ENCODE measurements around the gene MARCKSL1.

MARCKSL1 gene

GRCh38 chr1:32336963-32337675 is 1.1 kb upstream of the MARCKSL1 start:
- CTCF ChIA-PET: interaction anchor here (1.1 to 2.8 kb wide), 4 partner anchors 10 to 121 kb away, joined by 6 to 15 read pairs (median 10); no protein-coding TSS in a partner anchor
- H3K4me3 ChIP-seq (ENCODE audit: low read depth, low read length): no peak overlapping the region
- DNase-seq (ENCODE audit: low read depth, low spot score): no peak
- no peak for TF ChIP-seq CTCF (IDR thresholded peaks at IDR 0.05; ENCODE audit: insufficient read depth, low read length, missing control alignments)
- POLR2A ChIA-PET: interaction anchor here (1.9 to 2.4 kb wide), 5 partner anchors 9 to 96 kb away, joined by 8 to 38 read pairs (median 19); no protein-coding TSS in a partner anchor

- peak overlapping the region; percentile 77 for H3K4me3 ChIP-seq (ENCODE audit: low read depth, low read length)
- ChIA-PET POLR2A (interaction anchor here (0.5 to 2.4 kb wide), 32 partner anchors 9 to 264 kb away, joined by 3 to 38 read pairs (median 5); partner anchors contain the start of genes BSDC1, CCDC28B, FAM167B and FAM229A), CTCF (interaction anchor here (0.9 to 2.8 kb wide), 7 partner anchors 9 to 121 kb away, joined by 3 to 15 read pairs (median 4); partner anchors contain the start of genes EIF3I and TMEM234)
- no peak for TF ChIP-seq CTCF (IDR thresholded peaks at IDR 0.05; ENCODE audit: insufficient read depth, low read length, missing control alignments)
- no peak for DNase-seq (ENCODE audit: low read depth, low spot score)
Measured at GRCh38 chr1:32336591-32336932, 529 bp upstream of the MARCKSL1 start.

- DNase-seq (ENCODE audit: low read depth, low spot score): no peak
- peak overlapping the region; percentile 77 for H3K4me3 ChIP-seq (ENCODE audit: low read depth, low read length)
- ChIA-PET POLR2A (interaction anchor here (0.6 to 2.4 kb wide), 30 partner anchors 8 to 263 kb away, joined by 3 to 38 read pairs (median 5); partner anchors contain the start of genes BSDC1, CCDC28B, FAM229A and HDAC1), CTCF (interaction anchor here (0.6 to 2.8 kb wide), 5 partner anchors 11 to 153 kb away, joined by 3 to 15 read pairs (median 4); partner anchors contain the start of genes EIF3I and TMEM234)
- no peak for TF ChIP-seq CTCF (IDR thresholded peaks at IDR 0.05; ENCODE audit: insufficient read depth, low read length, missing control alignments)
Measured at GRCh38 chr1:32335535-32335789, 571 bp downstream of the MARCKSL1 start.

- CTCF ChIA-PET: interaction anchor here (0.6 to 2.8 kb wide), 3 partner anchors 113 to 152 kb away, joined by 3 to 15 read pairs (median 4); partner anchors contain the start of genes EIF3I and TMEM234
- no peak for DNase-seq (ENCODE audit: low read depth, low spot score)
- H3K4me3 ChIP-seq (ENCODE audit: low read depth, low read length): peak overlapping the region; percentile 77
- POLR2A ChIA-PET: interaction anchor here (0.6 to 2.4 kb wide), 15 partner anchors 11 to 119 kb away, joined by 3 to 38 read pairs (median 8); partner anchors contain the start of genes FAM229A, HDAC1 and TSSK3
- peak; percentile 78 for TF ChIP-seq CTCF (IDR thresholded peaks at IDR 0.05; ENCODE audit: insufficient read depth, low read length, missing control alignments)
Measured at GRCh38 chr1:32334864-32335534, 1.0 kb downstream of the MARCKSL1 start.

- DNase-seq (ENCODE audit: low read depth, low spot score): no peak
- ChIA-PET POLR2A (interaction anchor here (0.8 kb wide), 1 partner anchor 98 kb away, joined by 3 read pairs; no protein-coding TSS in a partner anchor), CTCF (interaction anchor here (0.6 to 1.5 kb wide), 4 partner anchors 11 to 60 kb away, joined by 3 read pairs; partner anchors contain the start of gene BSDC1)
- peak overlapping the region; percentile 77 for H3K4me3 ChIP-seq (ENCODE audit: low read depth, low read length)
- no peak for TF ChIP-seq CTCF (IDR thresholded peaks at IDR 0.05; ENCODE audit: insufficient read depth, low read length, missing control alignments)
Measured at GRCh38 chr1:32334274-32334861, 1.7 kb downstream of the MARCKSL1 start.

Measured in AG04449 (cell line).